MCF 10A (cell line): ENCODE data around the gene SMIM32. TPM values are rescaled to one million over a fixed set of nuclear protein-coding genes. Genes with fewer than 3 reads are reported as not detected.

Experiments used
- Bru-seq: library from RNA; stranded (reverse); fragments of 400-500 nt; gene quantifications from one replicate; lab custom pipeline; 2021; lab: Mats Ljungman, UMichigan
- BruChase-seq, 2 experiments: library from RNA; stranded (reverse); fragments of 400-500 nt; gene quantifications; one replicate each; lab custom pipeline; 2021; lab: Mats Ljungman, UMichigan
- BruUV-seq: library from RNA; stranded (reverse); fragments of 400-500 nt; replicated peaks from 2 replicates; lab custom pipeline; 2021; lab: Mats Ljungman, UMichigan
- CTCF ChIA-PET: fragments of 300-600 bp; sonication (Branson Sonifier 250); formaldehyde crosslinking; extraction: SDS; loops from one replicate; lab custom pipeline; 2021; ENCODE audit warnings: antibody characterized with exemption, inconsistent platforms; lab: Yijun Ruan, JAX
- POLR2A ChIA-PET: fragments of 300-600, 350-650 bp; sonication (Branson Sonifier 250); formaldehyde crosslinking; extraction: SDS; loops from one replicate; lab custom pipeline; 2020; ENCODE audit warnings: antibody characterized with exemption, inconsistent platforms; lab: Yijun Ruan, JAX
- DNase-seq: peaks from one replicate; pipeline ENCODE4 v3.0.0-alpha.2; 2018; ENCODE audit not compliant: unreplicated experiment
- H3K27ac Mint-ChIP-seq: one replicate; pipeline ENCODE4 v1.8.0; 2022; ENCODE audit warnings: mild to moderate bottlenecking, low read depth, mixed read lengths; ENCODE audit not compliant: unreplicated experiment
- H3K27me3 Mint-ChIP-seq: one replicate; pipeline ENCODE4 v1.8.0; 2022; ENCODE audit warnings: mixed read lengths; ENCODE audit not compliant: insufficient read depth, unreplicated experiment
- H3K36me3 Mint-ChIP-seq: one replicate; pipeline ENCODE4 v1.8.0; 2022; ENCODE audit warnings: mild to moderate bottlenecking, moderate library complexity, mixed read lengths; ENCODE audit not compliant: insufficient read depth, unreplicated experiment
- H3K4me1 Mint-ChIP-seq: one replicate; pipeline ENCODE4 v1.8.0; 2022; ENCODE audit warnings: mixed read lengths; ENCODE audit not compliant: insufficient read depth, unreplicated experiment
- H3K4me3 Mint-ChIP-seq: one replicate; pipeline ENCODE4 v1.8.0; 2022; ENCODE audit warnings: mild to moderate bottlenecking, moderate library complexity, mixed read lengths; ENCODE audit not compliant: unreplicated experiment
- H3K9me3 Mint-ChIP-seq: one replicate; pipeline ENCODE4 v1.8.0; 2022; ENCODE audit warnings: mixed read lengths; ENCODE audit not compliant: unreplicated experiment
- CTCF ChIP-seq: fragments of 200-600 bp; IDR thresholded peaks from one replicate; pipeline ENCODE4 v1.8.0; 2022; ENCODE audit warnings: antibody characterized with exemption, mild to moderate bottlenecking; ENCODE audit not compliant: unreplicated experiment
- intact Hi-C: fragments of 100-400 bp; cut with micrococcal nuclease; formaldehyde crosslinking; loops from 2 replicates; pipeline ENCODE4 v1.14.1; 2022
- long read RNA-seq: library from polyadenylated mRNA; stranded (forward); transcript quantifications from one replicate; pipeline ENCODE4 v2.0.0, GENCODE V29; 2022
- total RNA-seq: library from RNA; stranded (reverse); gene quantifications from 2 replicates; pipeline ENCODE4 v1.2.3, GENCODE V29; 2022

SMIM32 gene
- not detected in 2 replicates for total RNA-seq
- Bru-seq, nascent RNA: not detected
- not detected for BruChase-seq, experiment 1, labeled RNA remaining after a 6-hour chase
- not detected for BruChase-seq, experiment 2, labeled RNA remaining after a 2-hour chase
- long read RNA-seq: 0 reads

- ChIA-PET POLR2A (interaction anchor here (1.2 kb wide), 1 partner anchor 67 kb away, joined by 3 read pairs; no protein-coding TSS in a partner anchor), CTCF (interaction anchor here (0.5 to 2.6 kb wide), 3 partner anchors 10 to 19 kb away, joined by 3 to 9 read pairs (median 4); no protein-coding TSS in a partner anchor)
- H3K36me3 Mint-ChIP-seq: peaks cover 11% of the 10 kb centered on the region
- H3K4me3 Mint-ChIP-seq: no peak within 1 kb of the TSS
- H3K9me3 Mint-ChIP-seq: no peaks in the 10 kb centered on the region
- no peak for TF ChIP-seq CTCF
- H3K27ac Mint-ChIP-seq: no peak within 1 kb of the TSS
- no TSS peak for BruUV-seq
- no peaks in the 10 kb centered on the region for H3K4me1 Mint-ChIP-seq
- H3K27me3 Mint-ChIP-seq: peaks cover 39% of the 10 kb centered on the region
- intact Hi-C loops: no loop called here
- DNase-seq: no peak
Observed at GRCh38 chr5:136192526-136193321, at the start of gene SMIM32. Gene SMIM32 (minus strand): TSS chr5:136193162. CDS start chr5:136192524, 638 bp downstream.

- no peaks in the 10 kb centered on the region for H3K36me3 Mint-ChIP-seq
- ChIA-PET POLR2A (no interaction called here), CTCF (interaction anchor here (0.7 to 2.2 kb wide), 7 partner anchors 10 to 626 kb away, joined by 3 to 8 read pairs (median 4); no protein-coding TSS in a partner anchor)
- TF ChIP-seq CTCF: no peak
- no peaks in the 10 kb centered on the region for H3K9me3 Mint-ChIP-seq
- no peak overlapping the region for H3K27ac Mint-ChIP-seq
- intact Hi-C loops: no loop called here
- BruUV-seq: no TSS peak
- peaks cover 11% of the 10 kb centered on the region for H3K4me1 Mint-ChIP-seq
- no peak overlapping the region for H3K4me3 Mint-ChIP-seq
- peaks cover 17% of the 10 kb centered on the region for H3K27me3 Mint-ChIP-seq
- DNase-seq: no peak
Observed at GRCh38 chr5:136242611-136243010, 49.6 kb upstream of the SMIM32 start.

- POLR2A ChIA-PET: interaction anchor here (0.7 kb wide), 1 partner anchor 100 kb away, joined by 3 read pairs; no protein-coding TSS in a partner anchor
- peaks cover 12% of the 10 kb centered on the region for H3K27me3 Mint-ChIP-seq
- TF ChIP-seq CTCF: no peak
- intact Hi-C loops: no loop called here
- CTCF ChIA-PET: interaction anchor here (0.7 to 8.1 kb wide), 6 partner anchors 7 to 626 kb away, joined by 3 to 87 read pairs (median 4); no protein-coding TSS in a partner anchor
- H3K4me3 Mint-ChIP-seq: no peak overlapping the region
- H3K27ac Mint-ChIP-seq: no peak overlapping the region
- DNase-seq: no peak
- peaks cover 11% of the 10 kb centered on the region for H3K4me1 Mint-ChIP-seq
- no peaks in the 10 kb centered on the region for H3K9me3 Mint-ChIP-seq
- BruUV-seq: no TSS peak
- H3K36me3 Mint-ChIP-seq: no peaks in the 10 kb centered on the region
Observed at GRCh38 chr5:136242136-136242535, 49.2 kb upstream of the SMIM32 start.

GRCh38 chr5:136240894-136241293, 47.9 kb upstream of the SMIM32 start:
- no peak for DNase-seq
- ChIA-PET POLR2A (interaction anchor here (0.6 kb wide), 1 partner anchor 10 kb away, joined by 3 read pairs; no protein-coding TSS in a partner anchor), CTCF (interaction anchor here (0.6 to 8.1 kb wide), 6 partner anchors 8 to 445 kb away, joined by 3 to 87 read pairs (median 3); no protein-coding TSS in a partner anchor)
- no peak overlapping the region for H3K4me3 Mint-ChIP-seq
- TF ChIP-seq CTCF: no peak
- no TSS peak for BruUV-seq
- intact Hi-C loops: no loop called here
- no peaks in the 10 kb centered on the region for H3K9me3 Mint-ChIP-seq
- no peaks in the 10 kb centered on the region for H3K27me3 Mint-ChIP-seq
- no peaks in the 10 kb centered on the region for H3K36me3 Mint-ChIP-seq
- H3K4me1 Mint-ChIP-seq: peaks cover under 1% of the 10 kb centered on the region
- H3K27ac Mint-ChIP-seq: no peak overlapping the region
